IMR-90 (cell line): ENCODE results near the gene SEH1L. TPM values are rescaled to one million over a fixed set of nuclear protein-coding genes. Genes with fewer than 3 reads are reported as not detected.

Experiments used
- ATAC-seq: fragments of 200-7000 bp; cut with Tn5 transposase; 2 replicates; pipeline ENCODE4 v1.9.1; 2020; ENCODE audit warnings: low read depth, mild to moderate bottlenecking, moderate library complexity
- BruUV-seq: library from RNA; stranded (reverse); fragments of 400-500 nt; replicated peaks from 2 replicates; lab custom pipeline; 2021; lab: Mats Ljungman, UMichigan
- CTCF ChIA-PET: fragments of 300-600 bp; formaldehyde crosslinking; extraction: SDS; loops from one replicate; lab custom pipeline; 2021; ENCODE audit warnings: antibody characterized with exemption; lab: Yijun Ruan, JAX
- POLR2A ChIA-PET: fragments of 300-600 bp; sonication (Branson Sonifier 250); formaldehyde crosslinking; loops from one replicate; lab custom pipeline; 2022; ENCODE audit warnings: antibody characterized with exemption; ENCODE audit not compliant: unreplicated experiment; lab: Charles Lee
- DNase-seq: peaks from one replicate; pipeline ENCODE4 v3.0.0; 2013
- H2AFZ ChIP-seq: replicated peaks from 2 replicates; pipeline ENCODE3; 2013; ENCODE audit warnings: low read length, mild to moderate bottlenecking; ENCODE audit not compliant: poor library complexity
- H2AK5ac ChIP-seq: 2 replicates; pipeline ENCODE4 v1.6.1; 2013; ENCODE audit warnings: low read depth, low read length, inconsistent platforms
- H2AK9ac ChIP-seq: replicated peaks from 2 replicates; pipeline ENCODE3; 2013; ENCODE audit warnings: mild to moderate bottlenecking, low read depth, low read length, moderate library complexity; ENCODE audit not compliant: poor library complexity
- H2BK120ac ChIP-seq: 2 replicates; pipeline ENCODE4 v1.6.1; 2013; ENCODE audit warnings: low read depth, low read length, inconsistent platforms
- H2BK15ac ChIP-seq: 3 replicates; pipeline ENCODE4 v1.6.1; 2013; ENCODE audit warnings: low read depth, low read length, inconsistent platforms
- H2BK20ac ChIP-seq: 2 replicates; pipeline ENCODE4 v1.6.1; 2013; ENCODE audit warnings: low read depth, mild to moderate bottlenecking, inconsistent platforms, low read length, moderate library complexity
- H2BK5ac ChIP-seq: 2 replicates; pipeline ENCODE4 v1.6.1; 2013; ENCODE audit warnings: mild to moderate bottlenecking, low read depth, low read length, inconsistent platforms; ENCODE audit not compliant: poor library complexity, severe bottlenecking
- H3K14ac ChIP-seq: replicated peaks from 2 replicates; pipeline ENCODE4 v1.6.1; 2013; ENCODE audit warnings: low read depth, low read length, inconsistent platforms
- H3K18ac ChIP-seq: 2 replicates; pipeline ENCODE4 v1.6.1; 2013; ENCODE audit warnings: low read depth, low read length, control low read depth
- H3K23ac ChIP-seq: 2 replicates; pipeline ENCODE4 v1.6.1; 2013; ENCODE audit warnings: low read depth, low read length, inconsistent platforms
- H3K27ac ChIP-seq: 2 replicates; pipeline ENCODE4 v1.5.1; 2013; ENCODE audit warnings: mild to moderate bottlenecking, control low read depth, low read length; ENCODE audit not compliant: insufficient read depth
- H3K27me3 ChIP-seq: 2 replicates; pipeline ENCODE4 v1.6.1; 2013; ENCODE audit warnings: low read length; ENCODE audit not compliant: control insufficient read depth, insufficient read depth
- H3K36me3 ChIP-seq: 2 replicates; pipeline ENCODE4 v1.6.1; 2013; ENCODE audit warnings: low read length, mixed read lengths; ENCODE audit not compliant: control insufficient read depth, insufficient read depth
- H3K4ac ChIP-seq: 2 replicates; pipeline ENCODE4 v1.6.1; 2013; ENCODE audit warnings: low read depth, low read length, inconsistent platforms
- H3K4me1 ChIP-seq: 2 replicates; pipeline ENCODE4 v1.6.1; 2013; ENCODE audit warnings: low read length, mixed read lengths; ENCODE audit not compliant: control insufficient read depth, insufficient read depth
- H3K4me2 ChIP-seq: 2 replicates; pipeline ENCODE4 v1.6.1; 2013; ENCODE audit warnings: low read depth, mild to moderate bottlenecking, control low read depth, low read length, moderate library complexity
- H3K4me3 ChIP-seq: 2 replicates; pipeline ENCODE4 v1.5.1; 2013; ENCODE audit warnings: low read depth, mild to moderate bottlenecking, control low read depth, low read length, moderate library complexity; ENCODE audit not compliant: insufficient read depth
- H3K56ac ChIP-seq: 2 replicates; pipeline ENCODE4 v1.6.1; 2013; ENCODE audit warnings: low read length, inconsistent platforms; ENCODE audit not compliant: insufficient read depth; ENCODE audit errors: extremely low read depth
- H3K79me1 ChIP-seq, 2 experiments: 2 replicates each; pipeline ENCODE4 v1.6.1; 2013; ENCODE audit warnings: low read length in 2 of 2, inconsistent platforms in 1 of 2, low read depth in 1 of 2
- H3K9ac ChIP-seq: 2 replicates; pipeline ENCODE4 v1.6.1; 2013; ENCODE audit warnings: low read depth, low read length, control low read depth
- H3K9me1 ChIP-seq: 2 replicates; pipeline ENCODE4 v1.6.1; 2013; ENCODE audit warnings: low read length, inconsistent platforms; ENCODE audit not compliant: insufficient read depth
- H3K9me3 ChIP-seq: 2 replicates; pipeline ENCODE4 v1.6.1; 2013; ENCODE audit warnings: low read length; ENCODE audit not compliant: control insufficient read depth, insufficient read depth
- H4K20me1 ChIP-seq: 2 replicates; pipeline ENCODE4 v1.6.1; 2013; ENCODE audit warnings: low read length, inconsistent platforms; ENCODE audit not compliant: insufficient read depth
- H4K5ac ChIP-seq: 2 replicates; pipeline ENCODE4 v1.6.1; 2013; ENCODE audit warnings: mild to moderate bottlenecking, low read depth, low read length, control low read depth
- H4K8ac ChIP-seq, 2 experiments: 2 replicates each; pipeline ENCODE4 v1.6.1; 2013; ENCODE audit warnings: low read depth in 2 of 2, low read length in 2 of 2, control low read depth in 1 of 2, inconsistent platforms in 1 of 2
- H4K91ac ChIP-seq: 2 replicates; pipeline ENCODE4 v1.6.1; 2013; ENCODE audit warnings: low read depth, low read length, inconsistent platforms; ENCODE audit not compliant: insufficient read depth
- POLR2A ChIP-seq: IDR thresholded peaks from 2 replicates; pipeline ENCODE4 v1.6.1; 2012; ENCODE audit warnings: mild to moderate bottlenecking, low read depth, low read length
- RAD21 ChIP-seq: IDR thresholded peaks from 2 replicates; pipeline ENCODE4 v1.6.1; 2012; ENCODE audit warnings: low read length, improper control_type of control experiment
- RCOR1 ChIP-seq: IDR thresholded peaks from 2 replicates; pipeline ENCODE4 v1.6.1; 2012; ENCODE audit warnings: mild to moderate bottlenecking, low read length, improper control_type of control experiment; ENCODE audit not compliant: insufficient replicate concordance
- WGBS, 2 experiments: methylation state at CpG; one replicate each; pipeline versions ENCODE4 v1.1.5 to v1.1.7; 2013; ENCODE audit warnings: missing lambda C conversion rate in 2 of 2; ENCODE audit not compliant: insufficient read length in 1 of 2; ENCODE audit errors: extremely low coverage in 2 of 2; 5-methylcytosine and 5-hydroxymethylcytosine counted together
- dilution Hi-C: fragments of 300-500 bp; cut with HindIII; formaldehyde crosslinking; loops from one replicate; pipeline ENCODE4 v1.14.3; 2018; ENCODE audit warnings: low sequenced_read_pairs; ENCODE audit not compliant: unreplicated experiment
- in situ Hi-C: fragments of 300-500 bp; cut with MboI; formaldehyde crosslinking; loops from 3 replicates; pipeline ENCODE4 v1.14.3; 2019; ENCODE audit warnings: low sequenced_read_pairs, inconsistent platforms, mixed read lengths
- intact Hi-C: fragments of 100-400 bp; cut with micrococcal nuclease; formaldehyde crosslinking; loops from 2 replicates; pipeline ENCODE4 v1.10.0; 2022
- polyA plus RNA-seq, 3 experiments: library from polyadenylated mRNA; depleted of rRNA; stranded (reverse); fragments of >200 nt; gene quantifications; 2 replicates each; pipeline ENCODE4 v1.2.3, GENCODE V29; 2012; ENCODE audit warnings: low replicate concordance in 1 of 3
- total RNA-seq: library from RNA; depleted of rRNA; stranded (reverse); fragments of >200 nt; gene quantifications from 2 replicates; pipeline ENCODE4 v1.2.3, GENCODE V29; 2012
- TF ChIP-seq, protein P1 (sequence below): fragments of 150-350 bp; IDR thresholded peaks from 2 replicates; pipeline ENCODE4 v1.6.1; 2017; ENCODE audit warnings: mild to moderate bottlenecking, antibody characterized with exemption, low read length, low read depth

Gene SEH1L
- total and polyA plus RNA-seq, 2 of the 4 experiments (the other 2 are of a cell fraction): 27.6 to 45.5 TPM

DNA sequence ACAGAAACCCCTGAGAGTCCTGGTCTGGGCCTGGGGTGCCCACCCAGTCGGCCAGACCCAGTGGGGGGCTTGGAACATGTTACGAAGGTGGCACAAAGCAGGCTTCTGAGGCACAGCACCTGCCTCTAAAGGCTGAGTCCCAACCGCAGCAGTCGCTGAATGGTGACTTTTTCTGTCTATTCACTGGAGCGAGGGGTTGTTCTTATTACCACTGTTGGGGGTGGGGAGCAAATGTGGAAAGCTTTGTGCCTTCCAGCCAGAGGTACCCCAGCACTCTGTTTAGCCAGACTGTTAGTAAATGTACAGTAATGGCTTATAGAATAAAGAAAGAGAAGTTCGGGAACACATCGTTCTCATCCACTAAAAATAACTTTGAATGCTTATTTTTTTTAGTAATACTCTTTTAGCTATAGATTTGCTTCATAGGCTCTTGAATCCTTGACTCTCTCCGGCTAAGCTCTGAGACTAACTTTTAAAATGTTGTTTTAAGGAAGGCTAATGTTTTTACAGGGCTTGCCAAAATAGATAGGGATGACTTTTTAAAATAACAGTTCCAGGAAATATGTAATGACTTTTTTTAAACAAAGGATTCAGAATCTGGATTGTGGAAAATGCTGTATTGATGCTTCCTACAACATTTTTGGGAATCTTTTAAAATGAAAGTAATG is 40.4 kb upstream of the SEH1L start:
- no peak overlapping the region; the same call in 1 of the 2 replicates for H4K91ac ChIP-seq
- H2BK120ac ChIP-seq: peak overlapping the region; percentile 66
- 0 out of 3 replicates have a peak overlapping the region, but pooled peaks have one; percentile 3 for H2BK15ac ChIP-seq
- H2BK5ac ChIP-seq: no peak overlapping the region
- H3K9me1 ChIP-seq: peaks cover 11% of the 10 kb centered on the region; the same call in 1 of the 2 replicates
- H2AK5ac ChIP-seq: peak overlapping the region; percentile 49; the same call in 1 of the 2 replicates
- H4K20me1 ChIP-seq: peaks cover 4% of the 10 kb centered on the region; the same call in 1 of the 2 replicates
- intact Hi-C loops (no loop called here), in situ Hi-C loops (no loop called here), dilution Hi-C loops (no loop called here)
- POLR2A ChIA-PET: interaction anchor here (0.9 kb wide), 1 partner anchor 24 kb away, joined by 5 read pairs; the partner anchor contains the start of gene PTPN2
- H3K23ac ChIP-seq: no peak overlapping the region
- peak overlapping the region; percentile 35 for H2AFZ ChIP-seq
- H3K56ac ChIP-seq: peak overlapping the region; percentile 3; the same call in 1 of the 2 replicates
- peak overlapping the region in 1 of 2 experiments; percentile 11; a peak in 1 of 4 replicates for H4K8ac ChIP-seq
- TF ChIP-seq POLR2A (no peak), RCOR1 (no peak), RAD21 (no peak)
- TF ChIP-seq, protein P1, sequence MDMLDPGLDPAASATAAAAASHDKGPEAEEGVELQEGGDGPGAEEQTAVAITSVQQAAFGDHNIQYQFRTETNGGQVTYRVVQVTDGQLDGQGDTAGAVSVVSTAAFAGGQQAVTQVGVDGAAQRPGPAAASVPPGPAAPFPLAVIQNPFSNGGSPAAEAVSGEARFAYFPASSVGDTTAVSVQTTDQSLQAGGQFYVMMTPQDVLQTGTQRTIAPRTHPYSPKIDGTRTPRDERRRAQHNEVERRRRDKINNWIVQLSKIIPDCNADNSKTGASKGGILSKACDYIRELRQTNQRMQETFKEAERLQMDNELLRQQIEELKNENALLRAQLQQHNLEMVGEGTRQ: no peak
- H3K27me3 ChIP-seq: no peaks in the 10 kb centered on the region
- peak overlapping the region; percentile 61; the same call in 1 of the 2 replicates for H3K14ac ChIP-seq
- peak overlapping the region; percentile 91; the same call in 1 of the 2 replicates for H3K27ac ChIP-seq
- no peaks in the 10 kb centered on the region for H3K79me1 ChIP-seq
- BruUV-seq: no TSS peak
- peak overlapping the region; percentile 80 for H3K4me2 ChIP-seq
- CTCF ChIA-PET: interaction anchor here (1.3 kb wide), 1 partner anchor 17 kb away, joined by 3 read pairs; no protein-coding TSS in a partner anchor
- peak overlapping the region; percentile 52 for H3K4ac ChIP-seq
- H3K18ac ChIP-seq: peak overlapping the region; percentile 31; the same call in 1 of the 2 replicates
- DNase-seq (peak; percentile 72), ATAC-seq (peak; percentile 81)
- no peaks in the 10 kb centered on the region for H3K36me3 ChIP-seq
- H3K9ac ChIP-seq: peak overlapping the region; percentile 39; the same call in 1 of the 2 replicates
- H2BK20ac ChIP-seq: peak overlapping the region; percentile 59
- no peak overlapping the region for H2AK9ac ChIP-seq
- H3K4me1 ChIP-seq: peaks cover 11% of the 10 kb centered on the region
- 92% methylated on average over 2 of the region's 8 CpGs; no CpG with 5 or more reads in 1 of the 2 experiments for WGBS, 2 experiments
- peak overlapping the region; percentile 49; the same call in 1 of the 2 replicates for H4K5ac ChIP-seq
- H3K4me3 ChIP-seq: no peak overlapping the region
- H3K9me3 ChIP-seq: peaks cover 10% of the 10 kb centered on the region; the same call in 1 of the 2 replicates
